Measurements from ENCODE around the gene ITPR2.

DNA sequence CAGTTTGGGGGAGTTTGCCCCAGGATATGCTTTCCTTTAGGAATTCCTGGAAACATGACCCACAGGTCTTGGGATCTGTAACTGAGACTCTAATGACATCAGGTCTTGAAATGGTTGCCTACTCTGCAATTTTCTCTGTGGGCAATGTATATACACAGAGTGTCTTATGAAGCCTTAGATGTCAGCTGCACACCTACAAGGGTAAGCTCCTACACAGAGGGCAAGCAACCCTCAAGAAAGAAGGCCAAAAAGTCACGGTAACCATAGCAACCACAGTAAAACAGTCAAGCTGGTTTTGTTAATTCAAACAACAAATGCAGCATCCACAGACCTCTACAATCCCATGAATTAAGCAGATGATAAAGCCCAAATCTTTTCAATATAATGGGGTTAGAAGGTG is 344.6 kb downstream of the ITPR2 start:
- TF ChIP-seq, protein P1, sequence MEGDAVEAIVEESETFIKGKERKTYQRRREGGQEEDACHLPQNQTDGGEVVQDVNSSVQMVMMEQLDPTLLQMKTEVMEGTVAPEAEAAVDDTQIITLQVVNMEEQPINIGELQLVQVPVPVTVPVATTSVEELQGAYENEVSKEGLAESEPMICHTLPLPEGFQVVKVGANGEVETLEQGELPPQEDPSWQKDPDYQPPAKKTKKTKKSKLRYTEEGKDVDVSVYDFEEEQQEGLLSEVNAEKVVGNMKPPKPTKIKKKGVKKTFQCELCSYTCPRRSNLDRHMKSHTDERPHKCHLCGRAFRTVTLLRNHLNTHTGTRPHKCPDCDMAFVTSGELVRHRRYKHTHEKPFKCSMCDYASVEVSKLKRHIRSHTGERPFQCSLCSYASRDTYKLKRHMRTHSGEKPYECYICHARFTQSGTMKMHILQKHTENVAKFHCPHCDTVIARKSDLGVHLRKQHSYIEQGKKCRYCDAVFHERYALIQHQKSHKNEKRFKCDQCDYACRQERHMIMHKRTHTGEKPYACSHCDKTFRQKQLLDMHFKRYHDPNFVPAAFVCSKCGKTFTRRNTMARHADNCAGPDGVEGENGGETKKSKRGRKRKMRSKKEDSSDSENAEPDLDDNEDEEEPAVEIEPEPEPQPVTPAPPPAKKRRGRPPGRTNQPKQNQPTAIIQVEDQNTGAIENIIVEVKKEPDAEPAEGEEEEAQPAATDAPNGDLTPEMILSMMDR (IDR thresholded peaks at IDR 0.05) = no peak
- no peak for TF ChIP-seq POLR2AphosphoS5 (IDR thresholded peaks at IDR 0.05; ENCODE audit: insufficient read depth in 1 of 2, low read depth in 1 of 2)
